ENCODE measurements around the gene CFAP299.

DNA sequence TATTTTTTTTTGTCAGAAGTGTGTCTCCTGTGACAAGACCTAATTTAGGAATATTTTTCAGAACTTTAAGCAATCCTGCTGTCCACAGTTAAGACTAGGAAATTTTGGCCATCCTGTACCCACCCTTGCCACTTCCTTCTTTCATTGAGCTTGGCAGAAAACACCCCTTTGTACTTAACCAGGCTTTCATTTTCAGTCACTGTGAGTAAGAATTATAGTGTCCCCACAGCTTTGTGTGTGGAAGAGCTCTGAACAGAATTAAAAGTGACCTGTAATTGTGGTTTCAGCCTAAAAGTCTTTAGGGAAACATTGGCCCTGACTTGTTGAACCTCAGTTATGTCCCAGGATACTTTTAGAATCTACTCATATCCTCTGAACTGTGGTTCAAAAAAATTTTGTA is 541.3 kb downstream of the CFAP299 start:
- TF ChIP-seq, protein P1, sequence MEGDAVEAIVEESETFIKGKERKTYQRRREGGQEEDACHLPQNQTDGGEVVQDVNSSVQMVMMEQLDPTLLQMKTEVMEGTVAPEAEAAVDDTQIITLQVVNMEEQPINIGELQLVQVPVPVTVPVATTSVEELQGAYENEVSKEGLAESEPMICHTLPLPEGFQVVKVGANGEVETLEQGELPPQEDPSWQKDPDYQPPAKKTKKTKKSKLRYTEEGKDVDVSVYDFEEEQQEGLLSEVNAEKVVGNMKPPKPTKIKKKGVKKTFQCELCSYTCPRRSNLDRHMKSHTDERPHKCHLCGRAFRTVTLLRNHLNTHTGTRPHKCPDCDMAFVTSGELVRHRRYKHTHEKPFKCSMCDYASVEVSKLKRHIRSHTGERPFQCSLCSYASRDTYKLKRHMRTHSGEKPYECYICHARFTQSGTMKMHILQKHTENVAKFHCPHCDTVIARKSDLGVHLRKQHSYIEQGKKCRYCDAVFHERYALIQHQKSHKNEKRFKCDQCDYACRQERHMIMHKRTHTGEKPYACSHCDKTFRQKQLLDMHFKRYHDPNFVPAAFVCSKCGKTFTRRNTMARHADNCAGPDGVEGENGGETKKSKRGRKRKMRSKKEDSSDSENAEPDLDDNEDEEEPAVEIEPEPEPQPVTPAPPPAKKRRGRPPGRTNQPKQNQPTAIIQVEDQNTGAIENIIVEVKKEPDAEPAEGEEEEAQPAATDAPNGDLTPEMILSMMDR (IDR thresholded peaks at IDR 0.05): no peak
- TF ChIP-seq ZFX (IDR thresholded peaks at IDR 0.05; ENCODE audit: borderline replicate concordance): no peak
